CD14-positive monocyte (primary cell): ENCODE data around the gene AFF3. TPM values are rescaled to one million over a fixed set of nuclear protein-coding genes. Genes with fewer than 3 reads are reported as not detected.

Experiments
- DNase-seq, 3 donors: peaks; one replicate each; pipeline ENCODE4 v3.0.0-alpha.2; 2011 to 2022
- H2AFZ ChIP-seq: 2 replicates; pipeline ENCODE4 v1.6.0; 2012; ENCODE audit warnings: mild to moderate bottlenecking, low read depth, low read length, inconsistent platforms; ENCODE audit not compliant: insufficient read depth, poor library complexity, severe bottlenecking
- H3K27ac ChIP-seq, 2 donors: 1 replicate in 1 of 2; 2 replicates in 1 of 2; pipeline ENCODE4 v1.5.1; 2012 to 2013; ENCODE audit warnings: low read length in 2 of 2, control low read depth in 1 of 2, inconsistent platforms in 1 of 2, low read depth in 1 of 2, mild to moderate bottlenecking in 1 of 2
- H3K27me3 ChIP-seq, 2 donors: one replicate each; pipeline versions ENCODE4 v1.6.0 to v1.6.1; 2011 to 2013; ENCODE audit warnings: low read length in 2 of 2; ENCODE audit not compliant: control insufficient read depth in 2 of 2, insufficient read depth in 2 of 2
- H3K36me3 ChIP-seq, 2 donors: replicated peaks in 1 of 2; 1 replicate in 1 of 2; 2 replicates in 1 of 2; pipeline versions ENCODE4 v1.5.1 to v1.6.1; 2012 to 2013; ENCODE audit warnings: low read length in 2 of 2, control low read depth in 1 of 2, inconsistent platforms in 1 of 2, mild to moderate bottlenecking in 1 of 2; ENCODE audit not compliant: insufficient read depth in 2 of 2, control insufficient read depth in 1 of 2
- H3K4me1 ChIP-seq, 2 donors: 1 replicate in 1 of 2; 2 replicates in 1 of 2; pipeline versions ENCODE4 v1.5.1 to v1.6.1; 2012 to 2013; ENCODE audit warnings: low read length in 2 of 2, control low read depth in 1 of 2, inconsistent platforms in 1 of 2, mild to moderate bottlenecking in 1 of 2, moderate library complexity in 1 of 2; ENCODE audit not compliant: insufficient read depth in 2 of 2, control insufficient read depth in 1 of 2
- H3K4me2 ChIP-seq: replicated peaks from 2 replicates; pipeline ENCODE3; 2012; ENCODE audit warnings: low read length, moderate library complexity, mild to moderate bottlenecking; ENCODE audit not compliant: poor library complexity, severe bottlenecking; ENCODE audit errors: extremely low read depth
- H3K4me3 ChIP-seq, 3 experiments: fragments of 200-600 bp in 1 of 3; sonication (generic) in 1 of 3; replicated peaks in 1 of 3; 1 replicate in 2 of 3; 2 replicates in 1 of 3; pipeline ENCODE4 v1.5.1; 2011 to 2013; ENCODE audit warnings: low read length in 3 of 3, mild to moderate bottlenecking in 3 of 3, control low read depth in 2 of 3, low read depth in 2 of 3, inconsistent platforms in 1 of 3, moderate library complexity in 1 of 3
- H3K79me2 ChIP-seq: 2 replicates; pipeline ENCODE4 v1.6.0; 2012; ENCODE audit warnings: mild to moderate bottlenecking, control low read depth, inconsistent platforms, low read length, moderate library complexity; ENCODE audit not compliant: insufficient read depth
- H3K9ac ChIP-seq: 2 replicates; pipeline ENCODE4 v1.6.0; 2017; ENCODE audit warnings: low read length, mild to moderate bottlenecking; ENCODE audit not compliant: insufficient read depth, poor library complexity, severe bottlenecking
- H3K9me3 ChIP-seq, 2 donors: replicated peaks in 1 of 2; 1 replicate in 1 of 2; 2 replicates in 1 of 2; pipeline versions ENCODE4 v1.5.1 to v1.6.1; 2012 to 2013; ENCODE audit warnings: low read length in 2 of 2, control low read depth in 1 of 2; ENCODE audit not compliant: control insufficient read depth in 1 of 2, insufficient read depth in 1 of 2
- H4K20me1 ChIP-seq: 2 replicates; pipeline ENCODE4 v1.6.0; 2012; ENCODE audit warnings: mild to moderate bottlenecking, low read length, control low read depth, moderate library complexity; ENCODE audit not compliant: insufficient read depth
- H3K27ac Mint-ChIP-seq, 7 donors: one replicate each; pipeline ENCODE4 v1.8.0; 2020; ENCODE audit warnings: mild to moderate bottlenecking in 7 of 7, mixed read lengths in 7 of 7, moderate library complexity in 6 of 7, inconsistent platforms in 2 of 7
- H3K27me3 Mint-ChIP-seq, 3 donors: one replicate each; pipeline ENCODE4 v1.8.0; 2021 to 2022; ENCODE audit warnings: low read depth in 3 of 3, mild to moderate bottlenecking in 3 of 3, mixed read lengths in 3 of 3, moderate library complexity in 3 of 3, inconsistent platforms in 1 of 3
- H3K36me3 Mint-ChIP-seq, 2 donors: one replicate each; pipeline ENCODE4 v1.8.0; 2020; ENCODE audit warnings: mixed read lengths in 2 of 2, inconsistent platforms in 1 of 2, mild to moderate bottlenecking in 1 of 2
- H3K4me1 Mint-ChIP-seq: one replicate; pipeline ENCODE4 v1.8.0; 2020; ENCODE audit warnings: mild to moderate bottlenecking, mixed read lengths
- H3K4me3 Mint-ChIP-seq, 2 donors: one replicate each; pipeline ENCODE4 v1.8.0; 2020; ENCODE audit warnings: mild to moderate bottlenecking in 2 of 2, mixed read lengths in 2 of 2, moderate library complexity in 1 of 2
- H3K9me3 Mint-ChIP-seq, 7 donors: one replicate each; pipeline ENCODE4 v1.8.0; 2020 to 2022; ENCODE audit warnings: mixed read lengths in 7 of 7, mild to moderate bottlenecking in 6 of 7, moderate library complexity in 6 of 7, inconsistent platforms in 2 of 7
- CTCF ChIP-seq: fragments of 200-600 bp; IDR thresholded peaks from one replicate; pipeline ENCODE4 v1.8.0; 2022; ENCODE audit warnings: antibody characterized with exemption, mild to moderate bottlenecking
- WGBS: methylation state at CpG from one replicate; pipeline ENCODE4 v1.1.5; 2013; ENCODE audit warnings: missing lambda C conversion rate; ENCODE audit not compliant: insufficient coverage; 5-methylcytosine and 5-hydroxymethylcytosine counted together
- intact Hi-C, 2 donors: fragments of 100-400 bp; cut with micrococcal nuclease; formaldehyde crosslinking; loops; one replicate each; pipeline versions ENCODE4 v1.15.0 to v1.15.1; 2023
- polyA plus RNA-seq, 3 donors: library from polyadenylated mRNA; depleted of rRNA in 1 of 3; unstranded in 2 of 3; stranded (reverse) in 1 of 3; fragments of 300-500 nt in 2 of 3; fragments of >200 nt in 1 of 3; fragmentation: Illumina TruSeq in 2 of 3; gene quantifications; 1 replicate in 2 of 3; 2 replicates in 1 of 3; pipeline ENCODE4 v1.2.3, GENCODE V29; 2012 to 2021

AFF3 gene
- polyA plus RNA-seq, 3 donors: 0.17 to 4.1 (median 0.49) TPM

DNA sequence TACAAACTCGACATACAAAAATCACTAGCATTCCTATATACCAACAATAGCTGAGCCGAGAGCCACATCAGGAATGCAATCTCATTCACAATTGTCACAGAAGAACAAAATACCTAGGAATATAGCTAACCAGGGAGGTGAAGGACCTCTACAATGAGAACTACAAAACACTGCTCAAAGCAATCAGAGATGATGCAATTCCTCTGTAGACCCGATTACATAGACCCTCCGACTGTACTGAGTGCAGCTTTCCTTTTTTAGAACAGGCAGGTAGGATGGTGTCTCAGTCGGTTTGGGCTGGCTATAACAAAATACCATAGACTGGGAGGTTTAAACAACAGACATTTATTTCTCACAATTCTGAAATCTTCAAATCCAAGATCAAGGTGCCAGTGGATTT lies 513.1 kb downstream of the AFF3 start:
- Histone ChIP-seq H4K20me1 (no peaks in the 10 kb centered on the region), H2AFZ (no peak overlapping the region), H3K4me2 (no peak overlapping the region), H3K4me1 (no peaks in the 10 kb centered on the region), H3K27me3 (no peaks in the 10 kb centered on the region), H3K27ac (no peak overlapping the region), H3K36me3 (no peaks in the 10 kb centered on the region), H3K9me3 (peaks cover 13 to 20% of the 10 kb centered on the region in 2 donors), H3K79me2 (no peaks in the 10 kb centered on the region), H3K4me3 (no peak overlapping the region), H3K9ac (no peak overlapping the region)
- intact Hi-C loops: no loop called here
- H3K36me3 Mint-ChIP-seq: peaks cover 12 to 15% of the 10 kb centered on the region in 2 donors
- H3K4me1 Mint-ChIP-seq: peaks cover 1% of the 10 kb centered on the region
- H3K27me3 Mint-ChIP-seq: peaks cover 0 to 1% (median 0%) of the 10 kb centered on the region in 3 donors
- no peak for TF ChIP-seq CTCF
- H3K27ac Mint-ChIP-seq: no peak overlapping the region
- 89% methylated on average over 3 of the region's 5 CpGs for WGBS
- DNase-seq: no peak
- H3K4me3 Mint-ChIP-seq: no peak overlapping the region
- peaks cover 12 to 24% (median 20%) of the 10 kb centered on the region in 7 donors for H3K9me3 Mint-ChIP-seq

DNA sequence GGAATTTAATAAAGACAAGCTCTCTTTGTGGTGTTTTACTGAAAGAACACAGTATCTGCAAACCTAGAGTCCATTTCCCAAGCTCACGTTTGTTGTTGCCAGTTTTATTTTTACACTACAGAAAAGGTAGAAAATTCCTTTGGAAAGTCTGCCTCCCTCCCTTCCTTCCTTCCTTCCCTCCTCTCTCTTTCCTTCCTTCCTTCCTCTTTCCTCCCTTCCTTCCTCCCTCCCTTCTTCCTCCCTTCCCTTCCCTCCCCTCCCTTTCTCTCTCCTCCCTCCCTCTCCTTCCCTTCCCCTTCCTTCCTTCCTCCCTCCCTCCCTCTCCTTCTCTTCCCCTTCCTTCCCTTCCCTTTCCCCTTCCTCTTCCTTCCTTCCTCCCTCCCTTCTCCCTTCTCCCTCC lies 516.2 kb downstream of the AFF3 start:
- Mint-ChIP-seq H3K27ac (peak overlapping the region in 1 of 7 donors; percentile 35), H3K4me1 (no peaks in the 10 kb centered on the region)
- H3K4me2 ChIP-seq: no peak overlapping the region

More for the DNA sequence above, 516.2 kb downstream of the AFF3 start:
- Histone ChIP-seq H4K20me1 (no peaks in the 10 kb centered on the region), H3K4me3 (no peak overlapping the region), H2AFZ (no peak overlapping the region), H3K27me3 (no peaks in the 10 kb centered on the region), H3K4me1 (no peaks in the 10 kb centered on the region), H3K27ac (no peak overlapping the region), H3K9me3 (no peaks in the 10 kb centered on the region), H3K36me3 (no peaks in the 10 kb centered on the region), H3K79me2 (no peaks in the 10 kb centered on the region), H3K9ac (no peak overlapping the region)
- Mint-ChIP-seq H3K4me3 (no peak overlapping the region), H3K27me3 (peaks cover 0 to 1% (median 0%) of the 10 kb centered on the region in 3 donors), H3K36me3 (peaks cover 9 to 15% of the 10 kb centered on the region in 2 donors), H3K9me3 (peaks cover 0 to 4% (median 0%) of the 10 kb centered on the region in 7 donors)
- intact Hi-C loops: no loop called here
- TF ChIP-seq CTCF: no peak
- WGBS: 71% methylated on average over 1 of the region's 1 CpG
- DNase-seq: no peak
